ENCODE results near the gene TEX29. TPM values are rescaled to one million over a fixed set of nuclear protein-coding genes. Genes with fewer than 3 reads are reported as not detected.

TEX29 gene
- total RNA-seq, 1 experiment from 2014 or later = not detected

DNA sequence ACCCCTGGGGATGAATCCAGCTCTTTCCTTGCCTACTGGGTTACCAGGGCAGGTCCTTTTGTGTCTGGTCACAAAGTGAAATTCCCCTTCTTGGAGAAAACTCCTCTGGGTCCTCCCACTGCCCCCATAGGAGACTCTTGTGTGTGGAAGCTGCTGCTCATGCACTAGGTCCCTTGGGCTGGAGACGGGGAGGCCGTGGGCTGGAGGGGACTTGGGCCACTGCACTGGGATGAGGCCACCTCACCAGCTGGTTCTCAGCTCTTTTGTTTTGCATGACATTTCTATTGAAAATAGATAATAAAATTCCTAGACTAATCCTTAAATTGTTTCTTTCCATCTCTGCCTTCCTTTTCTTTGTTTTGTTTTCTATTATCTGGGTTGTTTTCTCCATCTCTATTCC lies 62.4 kb downstream of the TEX29 start:
- no peaks in the 10 kb centered on the region for H3K36me3 ChIP-seq (ENCODE audit: control insufficient read depth, insufficient read depth, low read length)
- no peaks in the 10 kb centered on the region for H3K27me3 ChIP-seq (ENCODE audit: control insufficient read depth, insufficient read depth, low read length)
- no peak overlapping the region for H3K4me3 ChIP-seq (ENCODE audit: low read depth in 2 of 2, low read length in 2 of 2)
- intact Hi-C loops (cut with micrococcal nuclease; ENCODE audit: unreplicated experiment) (no loop called here), in situ Hi-C loops (cut with HindIII; ENCODE audit: low pct_unique_long_range_greater_than_20kb, low sequenced_read_pairs) (no loop called here)
- POLR2A ChIA-PET = no interaction called here
- H3K27ac ChIP-seq (ENCODE audit: low read length) = no peak overlapping the region
- H3K4me1 ChIP-seq (ENCODE audit: control insufficient read depth, insufficient read depth, low read length) = no peaks in the 10 kb centered on the region
- H3K9me3 ChIP-seq (ENCODE audit: control insufficient read depth, insufficient read depth, low read depth, low read length) = no peaks in the 10 kb centered on the region
- BruUV-seq (replicated peaks) = no TSS peak
- CTCF ChIA-PET = no interaction called here
- DNase-seq (ENCODE audit: low read depth, low spot score) (no peak), ATAC-seq (no peak)
- TF ChIP-seq POLR2AphosphoS5 (IDR thresholded peaks at IDR 0.05; ENCODE audit: low read depth, low read length) = no peak

DNA sequence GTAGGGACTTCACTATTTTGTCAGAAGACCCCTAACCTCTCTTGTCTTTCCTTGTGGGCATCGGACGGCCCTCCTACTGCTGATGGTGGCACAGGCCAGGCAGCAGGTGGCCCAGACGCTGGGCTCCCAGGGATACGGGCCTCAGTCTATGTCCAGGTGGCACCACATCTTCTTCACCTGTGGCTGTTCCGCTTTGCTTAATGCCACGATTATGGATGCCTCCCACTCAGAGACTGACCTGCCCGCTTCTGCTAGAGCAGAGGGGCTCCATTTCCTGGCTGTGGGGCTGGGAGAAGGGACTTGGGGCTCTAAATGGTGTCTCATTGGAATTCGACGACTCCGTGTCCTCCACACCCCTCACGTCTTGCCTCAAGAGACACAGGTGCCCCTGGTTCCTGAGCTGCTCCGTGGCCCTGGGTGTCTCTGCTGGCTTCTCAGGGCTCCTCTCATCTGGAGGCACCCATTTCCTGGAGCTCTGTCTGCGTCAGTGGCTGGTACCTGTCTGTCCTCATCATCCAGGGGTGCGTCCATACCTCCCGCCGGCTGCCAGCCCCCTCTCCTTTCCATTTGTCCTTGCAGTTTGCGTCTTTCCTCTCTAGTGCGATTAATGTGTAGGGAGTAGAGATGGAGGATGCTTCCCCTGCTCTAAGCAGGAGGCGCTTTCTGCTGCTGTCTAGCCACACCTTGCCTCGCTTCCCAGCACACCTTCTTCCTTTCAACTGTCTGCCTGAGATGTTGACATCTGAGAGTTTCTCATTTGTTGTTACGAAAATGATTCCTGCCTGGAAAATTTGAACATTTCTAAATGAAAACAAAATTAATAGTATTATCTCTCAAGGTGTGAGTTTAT lies 63.4 kb downstream of the TEX29 start:
- H3K4me1 ChIP-seq (ENCODE audit: control insufficient read depth, insufficient read depth, low read length) = no peaks in the 10 kb centered on the region
- no peak for DNase-seq (ENCODE audit: low read depth, low spot score)
- ATAC-seq = no peak
- H3K27ac ChIP-seq (ENCODE audit: low read length) = no peak overlapping the region
- in situ Hi-C loops (cut with HindIII; ENCODE audit: low pct_unique_long_range_greater_than_20kb, low sequenced_read_pairs) (no loop called here), intact Hi-C loops (cut with micrococcal nuclease; ENCODE audit: unreplicated experiment) (no loop called here)
- no peaks in the 10 kb centered on the region for H3K36me3 ChIP-seq (ENCODE audit: control insufficient read depth, insufficient read depth, low read length)
- no peaks in the 10 kb centered on the region for H3K27me3 ChIP-seq (ENCODE audit: control insufficient read depth, insufficient read depth, low read length)
- ChIA-PET CTCF (no interaction called here), POLR2A (no interaction called here)
- TF ChIP-seq, protein P1, sequence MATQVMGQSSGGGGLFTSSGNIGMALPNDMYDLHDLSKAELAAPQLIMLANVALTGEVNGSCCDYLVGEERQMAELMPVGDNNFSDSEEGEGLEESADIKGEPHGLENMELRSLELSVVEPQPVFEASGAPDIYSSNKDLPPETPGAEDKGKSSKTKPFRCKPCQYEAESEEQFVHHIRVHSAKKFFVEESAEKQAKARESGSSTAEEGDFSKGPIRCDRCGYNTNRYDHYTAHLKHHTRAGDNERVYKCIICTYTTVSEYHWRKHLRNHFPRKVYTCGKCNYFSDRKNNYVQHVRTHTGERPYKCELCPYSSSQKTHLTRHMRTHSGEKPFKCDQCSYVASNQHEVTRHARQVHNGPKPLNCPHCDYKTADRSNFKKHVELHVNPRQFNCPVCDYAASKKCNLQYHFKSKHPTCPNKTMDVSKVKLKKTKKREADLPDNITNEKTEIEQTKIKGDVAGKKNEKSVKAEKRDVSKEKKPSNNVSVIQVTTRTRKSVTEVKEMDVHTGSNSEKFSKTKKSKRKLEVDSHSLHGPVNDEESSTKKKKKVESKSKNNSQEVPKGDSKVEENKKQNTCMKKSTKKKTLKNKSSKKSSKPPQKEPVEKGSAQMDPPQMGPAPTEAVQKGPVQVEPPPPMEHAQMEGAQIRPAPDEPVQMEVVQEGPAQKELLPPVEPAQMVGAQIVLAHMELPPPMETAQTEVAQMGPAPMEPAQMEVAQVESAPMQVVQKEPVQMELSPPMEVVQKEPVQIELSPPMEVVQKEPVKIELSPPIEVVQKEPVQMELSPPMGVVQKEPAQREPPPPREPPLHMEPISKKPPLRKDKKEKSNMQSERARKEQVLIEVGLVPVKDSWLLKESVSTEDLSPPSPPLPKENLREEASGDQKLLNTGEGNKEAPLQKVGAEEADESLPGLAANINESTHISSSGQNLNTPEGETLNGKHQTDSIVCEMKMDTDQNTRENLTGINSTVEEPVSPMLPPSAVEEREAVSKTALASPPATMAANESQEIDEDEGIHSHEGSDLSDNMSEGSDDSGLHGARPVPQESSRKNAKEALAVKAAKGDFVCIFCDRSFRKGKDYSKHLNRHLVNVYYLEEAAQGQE (IDR thresholded peaks at IDR 0.05; ENCODE audit: insufficient read depth in 1 of 2, low read depth in 2 of 2, low read length in 1 of 2) = no peak
- TF ChIP-seq TCF7L2 (IDR thresholded peaks at IDR 0.05; ENCODE audit: low read depth, low read length) (no peak), POLR2AphosphoS5 (IDR thresholded peaks at IDR 0.05; ENCODE audit: low read depth, low read length) (no peak)
- no peak overlapping the region for H3K4me3 ChIP-seq (ENCODE audit: low read depth in 2 of 2, low read length in 2 of 2)
- no TSS peak for BruUV-seq (replicated peaks)
- H3K9me3 ChIP-seq (ENCODE audit: control insufficient read depth, insufficient read depth, low read depth, low read length) = no peaks in the 10 kb centered on the region

DNA sequence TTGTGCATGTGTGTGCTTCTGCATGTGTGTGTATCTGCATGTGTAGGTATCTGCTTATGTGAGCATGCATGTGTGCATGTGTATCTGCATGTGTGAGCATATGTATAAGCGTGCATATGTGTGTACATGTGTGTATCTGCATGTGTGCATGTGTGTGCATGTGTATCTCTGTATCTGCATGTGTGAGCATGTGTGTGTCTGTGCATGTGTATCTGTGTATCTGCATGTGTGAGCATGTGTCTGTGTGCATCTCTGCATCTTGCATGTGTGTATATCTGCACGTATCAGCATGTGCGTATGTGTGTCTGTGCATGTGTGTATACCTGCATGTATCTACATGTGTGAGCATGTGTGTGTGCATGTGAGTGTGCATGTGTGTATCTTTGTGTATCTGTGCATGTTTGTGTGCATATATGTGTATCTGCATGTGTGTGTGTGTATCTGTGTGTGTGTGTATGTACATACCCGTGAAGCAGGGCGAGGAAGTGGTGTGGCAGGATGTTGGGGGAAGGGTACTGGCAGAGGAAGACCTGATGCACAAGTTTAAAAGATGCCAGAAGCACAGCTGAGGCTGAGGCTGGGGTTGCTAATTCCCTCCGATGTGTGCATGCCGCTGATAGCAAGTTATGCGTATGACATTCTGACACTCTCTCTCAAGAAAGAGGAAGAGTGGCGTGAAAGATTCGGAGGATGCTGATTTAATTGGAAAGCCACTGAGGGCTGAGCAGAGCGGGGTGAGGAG lies 64.2 kb downstream of the TEX29 start:
- BruUV-seq (replicated peaks) = no TSS peak
- Histone ChIP-seq H3K4me3 (ENCODE audit: low read depth in 2 of 2, low read length in 2 of 2) (no peak overlapping the region), H3K36me3 (ENCODE audit: control insufficient read depth, insufficient read depth, low read length) (no peaks in the 10 kb centered on the region), H3K4me1 (ENCODE audit: control insufficient read depth, insufficient read depth, low read length) (no peaks in the 10 kb centered on the region), H3K9me3 (ENCODE audit: control insufficient read depth, insufficient read depth, low read depth, low read length) (no peaks in the 10 kb centered on the region), H3K27ac (ENCODE audit: low read length) (no peak overlapping the region), H3K27me3 (ENCODE audit: control insufficient read depth, insufficient read depth, low read length) (no peaks in the 10 kb centered on the region)
- TF ChIP-seq, protein P2, sequence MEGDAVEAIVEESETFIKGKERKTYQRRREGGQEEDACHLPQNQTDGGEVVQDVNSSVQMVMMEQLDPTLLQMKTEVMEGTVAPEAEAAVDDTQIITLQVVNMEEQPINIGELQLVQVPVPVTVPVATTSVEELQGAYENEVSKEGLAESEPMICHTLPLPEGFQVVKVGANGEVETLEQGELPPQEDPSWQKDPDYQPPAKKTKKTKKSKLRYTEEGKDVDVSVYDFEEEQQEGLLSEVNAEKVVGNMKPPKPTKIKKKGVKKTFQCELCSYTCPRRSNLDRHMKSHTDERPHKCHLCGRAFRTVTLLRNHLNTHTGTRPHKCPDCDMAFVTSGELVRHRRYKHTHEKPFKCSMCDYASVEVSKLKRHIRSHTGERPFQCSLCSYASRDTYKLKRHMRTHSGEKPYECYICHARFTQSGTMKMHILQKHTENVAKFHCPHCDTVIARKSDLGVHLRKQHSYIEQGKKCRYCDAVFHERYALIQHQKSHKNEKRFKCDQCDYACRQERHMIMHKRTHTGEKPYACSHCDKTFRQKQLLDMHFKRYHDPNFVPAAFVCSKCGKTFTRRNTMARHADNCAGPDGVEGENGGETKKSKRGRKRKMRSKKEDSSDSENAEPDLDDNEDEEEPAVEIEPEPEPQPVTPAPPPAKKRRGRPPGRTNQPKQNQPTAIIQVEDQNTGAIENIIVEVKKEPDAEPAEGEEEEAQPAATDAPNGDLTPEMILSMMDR (IDR thresholded peaks at IDR 0.05) = no peak
- TF ChIP-seq TCF7L2 (IDR thresholded peaks at IDR 0.05; ENCODE audit: low read depth, low read length) = no peak
- TF ChIP-seq, protein P1 (IDR thresholded peaks at IDR 0.05; ENCODE audit: insufficient read depth in 1 of 2, low read depth in 2 of 2, low read length in 1 of 2) = no peak
- no peak for TF ChIP-seq POLR2AphosphoS5 (IDR thresholded peaks at IDR 0.05; ENCODE audit: low read depth, low read length)
- no peak for TF ChIP-seq SIN3A (IDR thresholded peaks at IDR 0.05; ENCODE audit: borderline replicate concordance, insufficient read depth, low read depth, low read length)
- POLR2A ChIA-PET = no interaction called here
- DNase-seq (ENCODE audit: low read depth, low spot score) (no peak), ATAC-seq (no peak)
- in situ Hi-C loops (cut with HindIII; ENCODE audit: low pct_unique_long_range_greater_than_20kb, low sequenced_read_pairs) = no loop called here
- CTCF ChIA-PET = no interaction called here
- intact Hi-C loops (cut with micrococcal nuclease; ENCODE audit: unreplicated experiment) = no loop called here
